Activated CD8-positive, alpha-beta memory T cell treated with anti-CD3 and anti-CD28 coated beads, Interleukin-2, amount 50 U/mL, for 24 hours (primary cell): ENCODE measurements around the gene PLEKHS1.
"Not testable (repeated sequence)": the region's sequence is repeated elsewhere in the genome, so short reads cannot be mapped to it uniquely, and the experiment has no call there.

ENCODE experiments used
- DNase-seq: peaks from one replicate; pipeline ENCODE4 v3.0.0-alpha.2; 2020; ENCODE audit errors: extremely low read depth

PLEKHS1 gene

DNA sequence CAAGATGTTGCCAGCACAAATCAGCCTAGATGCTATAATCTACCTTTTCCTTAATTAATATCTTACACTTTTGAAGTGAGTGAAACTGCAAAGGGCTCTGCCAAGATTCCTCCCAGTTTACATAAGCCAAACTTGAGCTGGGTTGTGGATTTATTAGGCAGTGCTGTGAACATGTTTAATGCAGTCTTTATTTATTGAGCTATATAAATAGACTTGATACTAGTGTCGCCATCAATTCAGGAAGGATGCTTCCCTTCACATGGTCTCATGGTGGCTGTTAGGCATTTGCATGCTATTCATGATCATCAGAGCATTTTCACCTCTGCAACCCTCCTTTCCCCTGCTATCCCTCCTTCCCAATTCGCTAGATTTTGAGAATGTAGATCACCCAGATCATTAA lies 40.2 kb downstream of the PLEKHS1 start:
- DNase-seq = no peak

GRCh38 chr10:113801569-113801968 lies 50.1 kb downstream of the PLEKHS1 start:
- DNase-seq = no peak

GRCh38 chr10:113802997-113803396 lies 51.5 kb downstream of the PLEKHS1 start:
- no peak for DNase-seq

DNA sequence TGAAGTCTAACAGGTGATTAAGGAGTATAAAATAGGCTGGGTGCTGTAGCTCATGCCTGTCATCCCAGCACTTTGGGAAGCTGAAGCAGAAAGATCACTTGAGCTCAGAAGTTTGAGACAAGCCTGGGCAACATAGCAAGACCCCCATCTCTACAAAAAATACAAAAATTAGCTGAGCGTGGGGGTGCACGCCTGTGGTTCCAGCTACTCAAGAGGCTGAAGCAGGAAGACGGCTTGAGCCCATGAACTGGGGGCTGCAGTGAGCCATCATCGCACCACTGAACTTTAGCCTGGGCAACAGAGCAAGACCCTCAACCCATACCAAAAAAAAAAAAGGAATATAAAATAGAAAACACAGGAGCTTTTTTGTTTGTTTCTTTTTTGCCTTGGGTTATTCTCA lies 55.0 kb downstream of the PLEKHS1 start:
- no peak for DNase-seq

DNA sequence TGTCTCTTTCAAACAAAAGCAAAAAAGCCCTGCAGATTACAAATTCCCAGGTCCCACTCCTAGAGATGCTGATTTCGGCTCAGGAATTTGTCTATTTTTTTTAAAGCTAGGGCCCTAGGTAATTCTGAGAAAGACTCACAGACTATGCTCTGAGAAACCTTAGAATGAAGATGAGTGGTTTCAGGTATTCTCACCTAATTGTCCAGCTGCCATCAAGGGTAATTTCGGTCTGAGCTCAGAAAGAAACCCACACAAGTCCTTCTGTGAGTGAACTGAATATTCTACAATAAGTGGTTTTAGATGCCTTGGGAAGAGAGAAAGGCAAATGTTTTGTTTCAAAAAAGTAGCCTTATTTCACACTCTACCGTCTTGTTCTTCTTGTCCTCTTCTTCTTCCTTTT lies 56.7 kb downstream of the PLEKHS1 start:
- no peak for DNase-seq

DNA sequence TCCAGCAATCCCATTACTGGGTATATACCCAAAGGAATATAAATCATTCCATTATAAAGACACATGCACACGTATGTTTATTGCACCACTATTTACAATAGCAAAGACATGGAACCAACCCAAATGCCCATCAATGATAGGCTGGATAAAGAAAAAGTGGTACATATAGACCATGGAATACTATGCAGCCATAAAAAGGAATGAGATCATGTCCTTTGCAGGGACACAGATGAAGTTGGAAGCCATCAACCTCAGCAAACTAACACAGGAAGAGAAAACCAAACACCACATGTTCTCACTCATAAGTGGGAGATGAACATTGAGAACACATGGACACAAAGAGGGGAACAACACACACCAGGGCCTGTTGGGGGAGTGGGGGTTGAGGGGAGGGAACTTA lies 63.2 kb downstream of the PLEKHS1 start:
- not testable (repeated sequence) for DNase-seq

DNA sequence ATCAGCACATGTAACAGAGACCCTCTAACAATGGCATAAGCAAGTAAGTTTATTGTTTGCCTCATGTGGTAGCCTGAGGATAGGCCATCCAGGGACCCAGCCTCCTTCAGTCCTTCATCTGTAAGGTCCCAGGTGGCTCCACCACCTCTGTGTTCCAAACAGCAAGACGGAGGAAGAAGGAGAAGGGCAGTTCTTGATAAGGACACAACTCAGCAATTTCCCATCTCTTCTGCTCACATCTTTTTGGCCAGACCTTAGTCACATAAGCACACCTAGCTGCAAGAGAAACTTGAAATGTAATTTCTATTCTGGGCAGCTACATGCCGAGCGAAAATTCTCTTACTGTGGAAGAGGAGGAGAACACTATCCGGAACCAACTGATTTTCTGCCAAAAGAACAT lies 68.5 kb downstream of the PLEKHS1 start:
- no peak for DNase-seq

DNA sequence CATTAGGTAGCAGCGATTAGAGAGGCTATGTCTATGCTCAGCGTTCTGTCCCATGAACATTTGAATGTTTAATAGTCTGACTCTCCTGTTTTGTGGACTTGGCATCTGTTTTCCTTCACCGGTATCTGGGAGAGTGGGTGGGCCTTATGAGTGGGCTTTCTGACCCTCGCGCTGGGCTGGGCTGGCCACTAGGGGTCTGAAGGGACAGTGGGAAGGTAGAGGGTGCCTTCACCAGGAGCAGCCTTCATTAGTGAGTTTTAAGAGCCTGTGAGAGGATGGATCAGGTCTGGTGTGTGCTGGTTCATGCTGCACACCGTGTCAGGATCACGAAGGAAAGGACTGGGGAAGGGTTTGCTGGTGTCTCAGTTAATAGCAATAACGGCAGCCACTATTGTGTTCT lies 69.0 kb downstream of the PLEKHS1 start:
- no peak for DNase-seq

DNA sequence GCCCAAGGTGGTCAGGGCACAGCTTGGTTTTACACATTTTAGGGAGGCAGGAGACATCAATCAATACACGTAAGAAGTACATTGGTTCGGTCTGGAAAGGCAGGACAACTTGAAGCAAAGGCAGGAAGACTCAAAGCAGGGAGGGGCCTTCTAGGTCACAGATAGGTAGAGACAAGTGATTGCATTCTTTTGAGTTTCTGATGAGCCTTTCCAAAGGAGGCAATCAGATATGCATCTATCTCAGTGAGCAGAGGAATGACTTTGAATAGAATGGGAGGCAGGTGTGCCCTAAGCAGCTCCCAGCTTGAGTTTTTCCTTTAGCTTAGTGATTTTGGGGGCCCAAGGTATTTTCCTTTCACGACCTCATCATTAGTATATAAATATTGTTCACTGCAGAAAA lies 69.8 kb downstream of the PLEKHS1 start:
- not testable (repeated sequence) for DNase-seq

DNA sequence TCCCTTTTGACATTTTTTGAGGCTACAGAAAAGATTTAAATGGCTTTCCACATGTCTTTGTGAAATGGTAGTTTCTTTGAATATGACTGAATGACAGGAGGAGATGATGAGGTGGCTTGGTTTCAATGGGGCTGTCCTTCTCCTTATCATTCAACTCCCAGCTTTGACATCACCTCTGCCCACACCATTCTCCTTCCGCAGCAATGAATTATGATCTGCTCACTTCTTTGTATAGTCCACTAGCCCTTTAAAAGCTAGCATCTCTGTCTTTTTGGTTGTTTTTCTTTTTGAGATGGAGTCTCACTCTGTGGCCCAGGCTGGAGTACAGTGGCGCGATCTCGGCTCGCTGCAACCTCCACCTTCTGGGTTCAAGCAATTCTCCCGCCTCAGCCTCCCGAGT lies 70.7 kb downstream of the PLEKHS1 start:
- DNase-seq = no peak

- DNase-seq = no peak
Measured at GRCh38 chr10:113823389-113823788, 71.9 kb downstream of the PLEKHS1 start.

DNA sequence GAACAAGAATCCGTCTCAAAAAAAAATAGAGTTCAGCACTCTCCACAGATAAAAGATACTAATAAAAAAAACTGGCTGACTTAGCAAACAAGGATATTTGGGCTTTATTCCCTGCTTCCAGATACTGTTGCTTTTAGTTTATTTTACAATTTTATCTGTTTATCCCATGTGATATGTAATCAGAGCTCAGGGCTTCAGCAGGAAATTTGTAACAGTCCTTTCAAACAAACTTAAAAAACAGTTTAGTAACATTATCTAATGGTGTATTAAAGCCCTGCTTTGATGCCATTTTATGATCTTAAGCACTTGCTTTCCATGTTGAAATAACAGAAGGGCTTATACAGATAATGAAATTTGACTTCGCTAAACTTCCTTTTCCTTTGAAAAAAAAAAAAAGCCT lies 74.3 kb downstream of the PLEKHS1 start:
- DNase-seq = no peak

GRCh38 chr10:113828567-113828966 lies 77.1 kb downstream of the PLEKHS1 start:
- not testable (repeated sequence) for DNase-seq
